PC-3 (cell line): ENCODE measurements around the gene EME2. TPM values are rescaled to one million over a fixed set of nuclear protein-coding genes. Genes with fewer than 3 reads are reported as not detected.
"Not testable (repeated sequence)": the region's sequence is repeated elsewhere in the genome, so short reads cannot be mapped to it uniquely, and the experiment has no call there.

Source experiments
- ATAC-seq: fragments of 200-7000 bp; cut with Tn5 transposase; 2 replicates; pipeline ENCODE4 v1.9.1; 2020; ENCODE audit warnings: mild to moderate bottlenecking, moderate library complexity
- BruUV-seq: library from RNA; stranded (reverse); fragments of 400-500 nt; replicated peaks from 2 replicates; lab custom pipeline; 2021; lab: Mats Ljungman, UMichigan
- CTCF ChIA-PET: fragments of 300-600 bp; sonication (Branson Sonifier 250); formaldehyde crosslinking; loops from one replicate; lab custom pipeline; 2022; ENCODE audit warnings: antibody characterized with exemption; lab: Charles Lee
- POLR2A ChIA-PET: fragments of 300-600 bp; sonication (Branson Sonifier 250); formaldehyde crosslinking; loops from one replicate; lab custom pipeline; 2022; ENCODE audit warnings: antibody characterized with exemption; ENCODE audit not compliant: unreplicated experiment; lab: Charles Lee
- DNase-seq: peaks from one replicate; pipeline ENCODE4 v3.0.0-alpha.2; 2015
- H2AFZ ChIP-seq: fragments of 300-600 bp; sonication (generic); 2 replicates; pipeline ENCODE4 v1.6.0; 2016; ENCODE audit warnings: antibody characterized with exemption, low read length
- H3F3A ChIP-seq: fragments of 300-600 bp; sonication (generic); one replicate; pipeline ENCODE4 v1.6.0; 2017; ENCODE audit warnings: antibody characterized with exemption, low read length, control low read depth, mild to moderate bottlenecking; ENCODE audit not compliant: unreplicated experiment
- H3K27ac ChIP-seq: fragments of 300-600 bp; sonication (generic); 2 replicates; pipeline ENCODE4 v1.5.1; 2016; ENCODE audit warnings: mild to moderate bottlenecking, low read length
- H3K27me3 ChIP-seq: fragments of 300-600 bp; sonication (generic); 2 replicates; pipeline ENCODE4 v1.6.1; 2016; ENCODE audit warnings: low read length, mixed read lengths
- H3K36me3 ChIP-seq: fragments of 300-600 bp; sonication (generic); 2 replicates; pipeline ENCODE4 v1.6.1; 2016; ENCODE audit warnings: low read depth, mixed run types, low read length, mixed read lengths
- H3K4me1 ChIP-seq: fragments of 300-600 bp; sonication (generic); 2 replicates; pipeline ENCODE4 v1.5.1; 2016; ENCODE audit warnings: low read length; ENCODE audit not compliant: insufficient read depth
- H3K4me2 ChIP-seq: fragments of 300-600 bp; sonication (generic); 2 replicates; pipeline ENCODE4 v1.6.0; 2016; ENCODE audit warnings: low read length
- H3K4me3 ChIP-seq: fragments of 300-600 bp; sonication (generic); 2 replicates; pipeline ENCODE4 v1.5.1; 2016; ENCODE audit warnings: mild to moderate bottlenecking, low read length, mixed read lengths
- H3K79me2 ChIP-seq: fragments of 300-600 bp; sonication (generic); 2 replicates; pipeline ENCODE4 v1.6.1; 2017; ENCODE audit warnings: low read length, mixed read lengths
- H3K9ac ChIP-seq: fragments of 300-600 bp; sonication (generic); 2 replicates; pipeline ENCODE4 v1.6.0; 2016; ENCODE audit warnings: mild to moderate bottlenecking, low read length
- H3K9me2 ChIP-seq: fragments of 300-600 bp; sonication (generic); replicated peaks from 2 replicates; pipeline ENCODE4 v1.6.1; 2016; ENCODE audit warnings: mixed run types, low read length, mixed read lengths
- H3K9me3 ChIP-seq: fragments of 300-600 bp; sonication (generic); 2 replicates; pipeline ENCODE4 v1.6.1; 2016; ENCODE audit warnings: low read length, mixed read lengths
- H4K20me1 ChIP-seq: fragments of 300-600 bp; sonication (generic); 2 replicates; pipeline ENCODE4 v1.6.1; 2016; ENCODE audit warnings: low read length, mixed read lengths
- CTCF ChIP-seq: fragments of 300-600 bp; sonication (generic); conservative IDR thresholded peaks from 2 replicates; pipeline ENCODE4 v1.5.1; 2017; ENCODE audit warnings: antibody characterized with exemption, low read depth, mild to moderate bottlenecking, low read length
- EZH2 ChIP-seq: fragments of 300-600 bp; sonication (generic); IDR thresholded peaks from one replicate; pipeline ENCODE4 v1.6.1; 2017; ENCODE audit warnings: antibody characterized with exemption, mild to moderate bottlenecking, low read length; ENCODE audit not compliant: unreplicated experiment
- EZH2phosphoT487 ChIP-seq: fragments of 300-600 bp; sonication (generic); IDR thresholded peaks from 2 replicates; pipeline ENCODE4 v1.6.1; 2018; ENCODE audit warnings: mild to moderate bottlenecking, antibody characterized with exemption, low read length, borderline replicate concordance
- intact Hi-C: fragments of 100-400 bp; cut with micrococcal nuclease; formaldehyde crosslinking; loops from 2 replicates; pipeline ENCODE4 v1.9.0; 2023
- total RNA-seq: library from RNA; depleted of rRNA; stranded (reverse); fragments of >200 nt; gene quantifications from 2 replicates; pipeline ENCODE4 v1.2.3, GENCODE V29; 2014

EME2 gene
- total RNA-seq, 1 experiment from 2014 or later, result 12.5 TPM

GRCh38 chr16:1794221-1794871 is 21.7 kb downstream of the EME2 start:
- DNase-seq, result no peak
- no peak overlapping the region for H3K9ac ChIP-seq
- H3K27ac ChIP-seq, result no peak overlapping the region
- H3K4me1 ChIP-seq, result no peaks in the 10 kb centered on the region
- no peaks in the 10 kb centered on the region for H3K9me2 ChIP-seq
- no TSS peak for BruUV-seq
- H3K27me3 ChIP-seq, result no peaks in the 10 kb centered on the region
- CTCF ChIA-PET, result no interaction called here
- TF ChIP-seq EZH2phosphoT487, result no peak
- no peak for TF ChIP-seq EZH2
- TF ChIP-seq CTCF, result no peak
- intact Hi-C loops, result no loop called here
- no peaks in the 10 kb centered on the region for H3K79me2 ChIP-seq
- H3K36me3 ChIP-seq, result no peaks in the 10 kb centered on the region
- no peak overlapping the region for H3K4me3 ChIP-seq
- POLR2A ChIA-PET, result no interaction called here
- H3F3A ChIP-seq, result no peaks in the 10 kb centered on the region
- H3K9me3 ChIP-seq, result no peaks in the 10 kb centered on the region
- H4K20me1 ChIP-seq, result no peaks in the 10 kb centered on the region
- H2AFZ ChIP-seq, result no peak overlapping the region
- peak; percentile 15; the same call in 1 of the 2 replicates for ATAC-seq
- no peak overlapping the region for H3K4me2 ChIP-seq

GRCh38 chr16:1794908-1795666 is 22.5 kb downstream of the EME2 start:
- TF ChIP-seq CTCF (no peak), EZH2 (no peak), EZH2phosphoT487 (no peak)
- Histone ChIP-seq H3K79me2 (no peaks in the 10 kb centered on the region), H3K4me2 (no peak overlapping the region), H3K4me1 (no peaks in the 10 kb centered on the region), H3K9me2 (no peaks in the 10 kb centered on the region), H4K20me1 (no peaks in the 10 kb centered on the region), H3K9ac (no peak overlapping the region), H3K4me3 (no peak overlapping the region), H2AFZ (no peak overlapping the region), H3K27me3 (no peaks in the 10 kb centered on the region), H3K36me3 (no peaks in the 10 kb centered on the region), H3K27ac (no peak overlapping the region), H3K9me3 (no peaks in the 10 kb centered on the region), H3F3A (no peaks in the 10 kb centered on the region)
- DNase-seq (no peak), ATAC-seq (no peak)
- CTCF ChIA-PET, result no interaction called here
- POLR2A ChIA-PET, result no interaction called here
- intact Hi-C loops, result no loop called here
- no TSS peak for BruUV-seq

- H3K27me3 ChIP-seq, ATAC-seq, H3K27ac ChIP-seq, H3K36me3 ChIP-seq, H3K9ac ChIP-seq, POLR2A ChIA-PET, H3K4me2 ChIP-seq, H3K9me2 ChIP-seq, H3K9me3 ChIP-seq, H4K20me1 ChIP-seq, H3K4me1 ChIP-seq, intact Hi-C loops, H3K79me2 ChIP-seq, H3K4me3 ChIP-seq, BruUV-seq, H3F3A ChIP-seq, DNase-seq, CTCF ChIA-PET, H2AFZ ChIP-seq: not testable (repeated sequence)
Measured at GRCh38 chr16:1799263-1799662, 26.7 kb downstream of the EME2 start.
